ENCODE data around the gene ZCCHC7. TPM values are rescaled to one million over a fixed set of nuclear protein-coding genes. Genes with fewer than 3 reads are reported as not detected.

Gene ZCCHC7
- total RNA-seq, 1 donor = 32.6 TPM

DNA sequence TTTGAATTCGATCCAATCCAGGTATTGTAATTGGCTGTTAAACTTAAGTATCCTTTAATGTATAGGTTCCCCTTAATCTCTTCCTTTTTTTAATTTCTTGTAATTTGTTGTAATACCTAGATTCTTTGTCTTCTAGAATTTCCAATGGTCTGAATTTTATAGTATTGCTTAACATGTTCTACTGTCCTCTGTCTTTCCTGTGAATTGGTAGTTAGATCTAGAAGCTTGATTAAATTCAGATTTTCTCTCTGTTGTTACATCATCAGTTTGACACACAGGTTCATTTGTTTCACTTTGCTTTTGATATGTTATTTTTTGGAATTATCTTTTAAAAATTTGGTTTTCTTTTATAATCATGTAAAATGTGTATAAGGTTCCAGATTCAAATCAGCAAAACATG, 13.8 kb downstream of the ZCCHC7 start:
- Histone ChIP-seq H4K20me1 (ENCODE audit: insufficient read depth, low read length) (peaks cover 8% of the 10 kb centered on the region), H3K4me3 (ENCODE audit: insufficient read depth, low read length) (no peak overlapping the region), H3K4me1 (ENCODE audit: insufficient read depth, low read length) (no peaks in the 10 kb centered on the region), H3K27me3 (ENCODE audit: insufficient read depth, low read length) (no peaks in the 10 kb centered on the region), H3K4me2 (ENCODE audit: insufficient read depth, low read length) (no peak overlapping the region), H2AFZ (ENCODE audit: low read length) (no peak overlapping the region), H3K9me3 (ENCODE audit: low read depth, low read length) (no peaks in the 10 kb centered on the region), H3K36me3 (ENCODE audit: insufficient read depth, low read length) (peaks cover 3% of the 10 kb centered on the region), H3K79me2 (ENCODE audit: insufficient read depth, low read length) (peaks cover 52% of the 10 kb centered on the region), H3K27ac (ENCODE audit: low read depth, low read length) (no peak overlapping the region)
- DNase-seq (ENCODE audit: insufficient read length, low spot score, missing footprints) = no peak
- TF ChIP-seq, protein P1, sequence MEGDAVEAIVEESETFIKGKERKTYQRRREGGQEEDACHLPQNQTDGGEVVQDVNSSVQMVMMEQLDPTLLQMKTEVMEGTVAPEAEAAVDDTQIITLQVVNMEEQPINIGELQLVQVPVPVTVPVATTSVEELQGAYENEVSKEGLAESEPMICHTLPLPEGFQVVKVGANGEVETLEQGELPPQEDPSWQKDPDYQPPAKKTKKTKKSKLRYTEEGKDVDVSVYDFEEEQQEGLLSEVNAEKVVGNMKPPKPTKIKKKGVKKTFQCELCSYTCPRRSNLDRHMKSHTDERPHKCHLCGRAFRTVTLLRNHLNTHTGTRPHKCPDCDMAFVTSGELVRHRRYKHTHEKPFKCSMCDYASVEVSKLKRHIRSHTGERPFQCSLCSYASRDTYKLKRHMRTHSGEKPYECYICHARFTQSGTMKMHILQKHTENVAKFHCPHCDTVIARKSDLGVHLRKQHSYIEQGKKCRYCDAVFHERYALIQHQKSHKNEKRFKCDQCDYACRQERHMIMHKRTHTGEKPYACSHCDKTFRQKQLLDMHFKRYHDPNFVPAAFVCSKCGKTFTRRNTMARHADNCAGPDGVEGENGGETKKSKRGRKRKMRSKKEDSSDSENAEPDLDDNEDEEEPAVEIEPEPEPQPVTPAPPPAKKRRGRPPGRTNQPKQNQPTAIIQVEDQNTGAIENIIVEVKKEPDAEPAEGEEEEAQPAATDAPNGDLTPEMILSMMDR (IDR thresholded peaks at IDR 0.05; ENCODE audit: extremely low read depth, low read depth, low read length) = no peak

DNA sequence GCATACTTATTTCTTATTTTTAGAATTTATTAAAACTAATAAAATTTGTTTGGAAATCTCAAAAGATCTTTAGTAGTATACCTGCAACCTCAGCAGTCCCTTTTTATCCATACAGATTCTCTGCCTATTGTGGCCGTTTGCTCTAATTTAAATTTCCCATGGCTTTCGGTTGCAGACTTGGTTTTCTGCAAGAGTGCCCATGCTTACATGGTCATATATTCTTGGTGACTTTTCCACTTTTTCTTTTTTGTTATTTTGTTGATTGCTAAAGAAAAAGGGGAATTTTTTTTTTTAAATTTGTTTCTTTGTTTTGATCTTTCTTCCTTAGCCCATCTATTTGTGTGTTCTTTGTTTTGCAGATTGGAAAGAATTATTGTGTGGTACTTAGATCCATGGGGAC, 20.6 kb downstream of the ZCCHC7 start:
- H3K36me3 ChIP-seq (ENCODE audit: insufficient read depth, low read length) = peaks cover 3% of the 10 kb centered on the region
- H3K27me3 ChIP-seq (ENCODE audit: insufficient read depth, low read length) = no peaks in the 10 kb centered on the region
- H4K20me1 ChIP-seq (ENCODE audit: insufficient read depth, low read length) = peaks cover 4% of the 10 kb centered on the region
- DNase-seq (ENCODE audit: insufficient read length, low spot score, missing footprints) = no peak
- H3K9me3 ChIP-seq (ENCODE audit: low read depth, low read length) = no peaks in the 10 kb centered on the region
- H3K4me2 ChIP-seq (ENCODE audit: insufficient read depth, low read length) = no peak overlapping the region
- H2AFZ ChIP-seq (ENCODE audit: low read length) = no peak overlapping the region
- H3K79me2 ChIP-seq (ENCODE audit: insufficient read depth, low read length) = peaks cover 40% of the 10 kb centered on the region
- no peak overlapping the region for H3K27ac ChIP-seq (ENCODE audit: low read depth, low read length)
- peaks cover 6% of the 10 kb centered on the region for H3K4me1 ChIP-seq (ENCODE audit: insufficient read depth, low read length)
- TF ChIP-seq, protein P1 (IDR thresholded peaks at IDR 0.05; ENCODE audit: extremely low read depth, low read depth, low read length) = no peak
- no peak overlapping the region for H3K4me3 ChIP-seq (ENCODE audit: insufficient read depth, low read length)

DNA sequence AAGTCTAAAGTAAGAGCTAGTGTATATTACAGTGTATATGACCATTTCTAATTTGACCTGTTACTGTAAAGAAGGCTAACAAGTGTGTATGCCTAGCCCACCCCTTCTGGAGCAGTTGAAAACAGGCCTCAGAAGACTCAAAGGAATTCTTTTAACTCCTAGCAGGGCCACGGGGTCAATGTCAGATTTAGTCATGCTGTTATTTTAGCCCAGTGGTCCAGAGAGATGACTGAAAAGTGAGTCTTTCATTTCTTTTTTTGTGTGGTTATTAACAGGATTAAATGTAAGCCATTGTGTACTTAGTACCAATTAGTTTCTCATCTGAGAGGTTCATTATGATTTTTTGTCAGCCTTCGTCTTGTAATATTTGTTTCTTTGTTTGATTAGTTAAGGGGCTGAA, 24.4 kb downstream of the ZCCHC7 start:
- no peaks in the 10 kb centered on the region for H4K20me1 ChIP-seq (ENCODE audit: insufficient read depth, low read length)
- no peaks in the 10 kb centered on the region for H3K36me3 ChIP-seq (ENCODE audit: insufficient read depth, low read length)
- no peaks in the 10 kb centered on the region for H3K9me3 ChIP-seq (ENCODE audit: low read depth, low read length)
- H3K4me1 ChIP-seq (ENCODE audit: insufficient read depth, low read length) = peaks cover 6% of the 10 kb centered on the region
- no peak overlapping the region for H2AFZ ChIP-seq (ENCODE audit: low read length)
- TF ChIP-seq, protein P1 (IDR thresholded peaks at IDR 0.05; ENCODE audit: extremely low read depth, low read depth, low read length) = no peak
- H3K4me3 ChIP-seq (ENCODE audit: insufficient read depth, low read length) = no peak overlapping the region
- no peak for DNase-seq (ENCODE audit: insufficient read length, low spot score, missing footprints)
- H3K4me2 ChIP-seq (ENCODE audit: insufficient read depth, low read length) = peak overlapping the region; percentile 23
- peaks cover 18% of the 10 kb centered on the region for H3K79me2 ChIP-seq (ENCODE audit: insufficient read depth, low read length)
- H3K27me3 ChIP-seq (ENCODE audit: insufficient read depth, low read length) = no peaks in the 10 kb centered on the region
- H3K27ac ChIP-seq (ENCODE audit: low read depth, low read length) = no peak overlapping the region

DNA sequence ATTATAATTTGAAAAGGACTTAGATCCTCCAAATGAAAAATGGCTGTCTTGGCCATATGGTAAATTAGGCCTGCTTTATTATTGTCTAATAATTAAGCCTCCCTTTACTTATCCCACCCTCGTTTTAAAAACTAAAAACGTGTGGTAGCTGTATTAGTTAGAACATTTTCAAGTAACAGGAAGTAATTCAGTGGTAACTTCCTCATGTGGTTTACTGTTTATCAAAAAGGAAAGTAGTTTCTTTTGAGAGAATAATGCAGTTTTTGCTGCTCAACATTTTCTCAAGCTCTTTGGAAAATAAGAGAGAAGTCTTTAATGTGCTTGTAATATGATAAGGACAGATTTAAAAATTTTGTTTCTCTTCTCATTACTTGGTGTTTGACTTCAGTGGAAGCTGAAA, 26.0 kb downstream of the ZCCHC7 start:
- Histone ChIP-seq H3K4me2 (ENCODE audit: insufficient read depth, low read length) (no peak overlapping the region), H4K20me1 (ENCODE audit: insufficient read depth, low read length) (no peaks in the 10 kb centered on the region), H3K79me2 (ENCODE audit: insufficient read depth, low read length) (peaks cover 10% of the 10 kb centered on the region)

More for the DNA sequence above, 26.0 kb downstream of the ZCCHC7 start:
- Histone ChIP-seq H3K27ac (ENCODE audit: low read depth, low read length) (no peak overlapping the region), H2AFZ (ENCODE audit: low read length) (no peak overlapping the region), H3K4me3 (ENCODE audit: insufficient read depth, low read length) (no peak overlapping the region), H3K9me3 (ENCODE audit: low read depth, low read length) (no peaks in the 10 kb centered on the region), H3K4me1 (ENCODE audit: insufficient read depth, low read length) (peaks cover 6% of the 10 kb centered on the region), H3K36me3 (ENCODE audit: insufficient read depth, low read length) (no peaks in the 10 kb centered on the region), H3K27me3 (ENCODE audit: insufficient read depth, low read length) (no peaks in the 10 kb centered on the region)
- no peak for DNase-seq (ENCODE audit: insufficient read length, low spot score, missing footprints)
- TF ChIP-seq, protein P1 (IDR thresholded peaks at IDR 0.05; ENCODE audit: extremely low read depth, low read depth, low read length) = no peak
